G401.6 (cell line): Measurements from ENCODE around the gene ADGRL4.
"Not testable (repeated sequence)": the region's sequence is repeated elsewhere in the genome, so short reads cannot be mapped to it uniquely, and the experiment has no call there.

Experiments used
- FAIRE-seq: peaks from 2 replicates; lab custom pipeline; 2012; peaks lifted over from hg19 to GRCh38; lab: Jason Lieb, UNC

ADGRL4 gene

DNA sequence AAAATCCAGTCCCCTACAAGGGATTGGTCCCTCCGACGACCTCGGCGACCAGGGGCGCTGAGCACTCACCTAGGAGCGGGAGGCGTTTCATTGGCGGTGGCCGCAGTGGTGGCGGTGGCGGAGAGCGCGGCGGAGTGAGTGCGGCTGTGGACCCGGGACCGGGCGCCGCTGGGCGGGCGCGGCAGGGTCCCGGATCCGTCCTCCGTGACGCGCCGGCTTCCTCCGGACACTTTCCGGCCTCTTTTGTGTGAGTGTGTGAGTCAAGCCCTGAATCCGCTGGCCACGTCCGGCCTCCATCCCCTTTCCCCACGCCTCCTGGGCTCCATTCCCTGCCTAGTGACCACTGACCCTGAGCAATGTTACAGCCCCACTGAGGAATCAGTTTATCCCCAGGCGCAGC lies at the start of gene ADGRL4:
TSS of gene ADGRL4 (minus strand) at position 167 of the 400 bp plus-strand sequence. CDS start at position 91, 76 bp downstream.
- FAIRE-seq = no peak

- no peak for FAIRE-seq
Observed at GRCh38 chr1:79055856-79056255, 49.3 kb upstream of the ADGRL4 start.

DNA sequence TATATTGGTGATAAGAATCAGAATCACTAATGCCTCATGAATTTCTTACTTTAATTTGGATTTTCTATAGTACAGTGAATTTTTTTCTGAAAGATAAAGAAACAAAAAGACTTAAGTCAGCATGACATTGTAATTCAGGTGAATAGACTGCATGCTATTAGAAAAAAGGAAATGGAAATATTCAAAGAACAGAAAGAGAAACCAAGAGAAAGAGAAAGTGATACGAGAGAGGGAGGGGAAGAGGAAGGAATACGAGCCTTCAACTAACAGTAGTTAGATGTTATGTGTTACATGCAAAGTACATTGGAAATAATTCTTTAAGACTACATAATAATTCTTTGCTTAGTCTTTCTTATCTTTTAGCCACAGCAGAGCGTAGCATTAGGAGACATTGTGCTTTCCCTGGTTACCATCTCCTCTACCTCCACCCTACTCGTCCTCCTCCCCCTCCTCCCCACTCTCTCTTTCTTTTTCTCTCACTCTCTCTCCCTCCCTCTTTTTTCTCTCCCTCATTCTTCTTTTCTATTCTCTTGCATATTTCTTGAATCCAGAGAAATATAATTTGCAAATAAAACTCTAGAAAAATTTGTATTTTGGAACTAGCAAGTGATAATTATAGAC lies 46.4 kb upstream of the ADGRL4 start:
- no peak for FAIRE-seq

GRCh38 chr1:79044974-79045650 lies 38.6 kb upstream of the ADGRL4 start:
- FAIRE-seq = no peak

DNA sequence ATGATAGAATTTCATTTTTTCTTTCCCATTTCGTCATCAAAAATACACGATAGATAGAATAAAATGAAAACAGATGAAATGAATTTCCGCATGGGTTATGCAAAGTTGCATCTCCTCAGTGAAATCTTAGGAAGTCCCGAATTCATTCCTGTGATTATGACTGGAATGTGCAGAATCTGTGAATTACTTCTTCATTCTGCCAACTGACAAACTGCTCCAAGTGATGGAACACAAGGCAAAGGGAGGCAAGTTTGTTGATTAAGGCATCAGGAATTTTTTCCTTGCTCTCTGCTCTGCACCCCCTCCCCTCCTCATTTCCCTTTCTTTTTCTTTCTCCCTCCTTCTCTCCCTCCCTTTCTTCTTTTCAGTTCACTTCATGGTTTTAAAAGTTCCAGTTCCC lies 37.0 kb upstream of the ADGRL4 start:
- no peak for FAIRE-seq

DNA sequence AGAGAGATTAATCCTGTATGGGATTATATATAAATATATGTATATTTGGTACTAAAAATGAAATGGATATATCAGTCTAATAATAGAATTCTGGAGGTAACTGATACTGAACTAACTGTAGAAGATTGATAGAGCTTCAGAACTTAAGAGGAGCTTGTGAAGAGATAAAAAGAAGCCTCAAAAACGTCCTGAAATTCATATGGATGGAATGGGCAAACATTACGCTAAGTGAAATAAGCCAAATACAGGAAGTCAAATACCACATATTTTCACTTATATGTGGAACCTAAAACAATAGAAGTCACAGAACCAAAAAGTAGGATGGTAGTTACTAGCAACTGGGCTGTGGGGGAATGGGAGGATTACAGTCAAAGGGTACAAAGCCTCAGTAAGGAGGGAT lies 36.0 kb upstream of the ADGRL4 start:
- FAIRE-seq = no peak

DNA sequence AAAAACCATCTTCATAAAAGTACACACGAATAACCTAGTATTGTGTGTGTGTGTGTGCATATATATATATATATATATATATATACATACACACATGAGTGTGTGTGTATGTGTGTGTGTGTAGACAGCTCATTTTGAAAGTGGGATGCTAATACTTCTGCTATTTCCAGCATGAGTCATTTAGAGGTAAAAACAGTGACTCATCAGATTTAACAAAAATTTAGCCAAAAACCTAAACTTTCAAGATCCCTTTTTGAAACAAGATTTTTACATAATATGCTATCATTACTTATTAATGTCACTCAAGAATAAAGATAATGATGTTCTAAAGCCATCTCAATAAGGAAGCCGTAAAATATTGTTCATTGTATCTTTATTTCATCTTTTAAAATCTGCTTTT lies 35.6 kb upstream of the ADGRL4 start:
- FAIRE-seq = no peak

DNA sequence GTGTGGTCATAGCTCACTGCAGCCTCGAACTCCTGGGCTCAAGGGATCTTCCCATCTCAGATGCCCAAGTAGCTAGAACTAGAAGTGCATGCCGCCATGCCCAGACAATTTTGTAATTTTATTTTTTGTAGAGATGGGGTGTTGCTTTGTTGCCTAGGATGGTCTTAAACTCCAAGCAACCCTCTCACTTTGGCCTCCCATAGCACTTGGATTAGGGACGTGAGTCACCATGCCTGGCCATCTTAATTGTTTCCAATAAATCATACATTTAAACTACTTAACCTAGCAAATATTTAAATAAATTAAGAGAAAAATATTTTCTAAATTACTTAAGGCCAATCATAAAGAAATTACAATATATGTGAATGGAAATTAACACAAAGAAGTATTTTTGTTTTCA lies 35.1 kb upstream of the ADGRL4 start:
- no peak for FAIRE-seq

- no peak for FAIRE-seq
Observed at GRCh38 chr1:79040424-79041082, 34.0 kb upstream of the ADGRL4 start.

DNA sequence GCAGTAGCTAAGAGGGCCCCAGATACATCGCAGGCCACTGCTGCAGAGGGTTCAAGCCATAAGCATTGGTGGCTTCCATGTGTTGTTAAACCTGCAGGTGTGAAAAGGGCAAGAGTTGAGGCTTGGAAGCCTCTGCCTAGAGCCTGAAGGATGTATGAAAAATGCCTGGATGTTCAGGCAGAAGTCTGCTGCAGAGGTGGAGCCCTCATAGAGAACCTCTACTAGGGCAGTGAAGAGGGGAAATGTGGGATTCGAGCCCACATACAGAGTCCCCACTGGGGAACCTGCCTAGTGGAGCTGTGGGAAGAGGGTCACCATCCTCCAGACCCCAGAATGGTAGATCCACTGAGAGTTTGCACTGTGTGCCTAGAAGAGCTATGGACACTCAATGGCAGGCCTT lies 30.6 kb upstream of the ADGRL4 start:
- FAIRE-seq = no peak

GRCh38 chr1:79012500-79012899 lies 6.0 kb upstream of the ADGRL4 start:
- no peak for FAIRE-seq

DNA sequence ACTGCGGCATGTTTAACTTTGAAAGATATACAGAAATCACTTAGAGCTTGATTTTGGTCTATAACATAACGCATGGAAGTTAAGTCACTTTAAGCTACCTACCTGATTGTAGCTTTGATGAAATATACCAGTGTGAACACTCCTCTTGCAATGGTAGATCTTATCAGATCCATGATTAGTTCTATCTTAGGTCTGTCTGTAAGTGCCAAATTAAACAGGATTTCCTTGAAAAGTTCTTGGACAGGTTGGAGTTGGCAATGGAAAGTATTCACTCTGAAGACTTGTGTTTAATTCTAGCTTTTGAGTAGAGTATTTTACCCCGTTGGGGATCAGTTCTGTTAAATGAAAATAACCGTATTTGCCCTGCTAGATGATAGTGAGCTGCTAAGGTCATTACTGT lies 4.1 kb upstream of the ADGRL4 start:
- FAIRE-seq = no peak

DNA sequence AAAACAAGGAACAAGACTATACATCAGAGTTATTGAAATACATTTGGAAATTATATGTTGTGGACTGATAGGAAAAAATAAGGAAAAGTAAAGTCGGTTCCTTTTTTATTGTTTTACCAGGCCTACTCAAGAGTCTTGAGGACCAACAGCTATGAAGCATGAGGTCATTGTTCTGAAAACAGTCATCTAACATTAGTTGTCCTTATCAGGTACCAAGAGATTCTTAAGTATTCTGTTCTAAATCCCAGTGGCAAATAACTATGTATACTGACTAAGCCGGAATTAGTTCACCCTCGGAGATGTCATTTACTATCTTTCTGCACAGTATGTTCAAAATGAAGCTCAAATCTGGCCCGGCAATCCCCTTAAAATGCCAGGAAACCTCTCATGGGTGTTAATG lies 585 bp downstream of the ADGRL4 start:
- FAIRE-seq = no peak

DNA sequence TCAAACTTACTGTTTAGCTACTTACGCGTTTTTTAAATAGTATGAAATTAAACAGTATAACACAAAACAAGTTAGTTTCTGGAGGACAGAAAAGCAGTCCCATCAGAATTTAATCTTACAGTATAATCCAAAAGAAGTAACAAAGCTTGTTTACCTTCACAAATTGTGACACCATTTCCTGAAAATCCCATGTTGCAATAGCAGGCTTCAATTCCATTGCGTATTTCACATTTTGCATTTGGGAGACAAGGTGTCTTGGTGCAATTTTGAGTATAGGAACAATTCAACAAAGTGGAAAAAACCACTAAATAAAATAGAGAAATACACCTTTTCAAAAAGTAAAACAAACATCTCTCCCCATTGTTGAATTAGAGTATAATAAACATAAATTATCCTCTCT lies 1.6 kb downstream of the ADGRL4 start:
- FAIRE-seq = no peak

DNA sequence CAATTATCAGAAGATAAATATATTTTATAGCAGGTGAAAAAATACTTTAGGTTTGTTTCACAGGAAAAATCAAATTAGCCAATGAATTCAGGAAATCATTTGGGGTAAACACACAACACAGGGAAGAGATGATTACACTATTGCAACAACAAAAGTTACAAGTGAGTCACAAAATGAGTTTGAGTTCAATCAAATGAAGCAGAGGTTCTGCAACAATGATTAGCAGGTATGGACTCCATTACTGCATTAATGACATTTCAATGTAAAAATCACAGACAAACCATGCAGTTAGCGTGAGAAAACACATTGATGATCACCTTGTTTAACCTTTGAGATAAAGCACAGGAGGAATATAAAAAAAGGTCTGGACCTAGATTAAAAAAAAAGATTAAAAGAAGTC lies 9.7 kb downstream of the ADGRL4 start:
- no peak for FAIRE-seq

DNA sequence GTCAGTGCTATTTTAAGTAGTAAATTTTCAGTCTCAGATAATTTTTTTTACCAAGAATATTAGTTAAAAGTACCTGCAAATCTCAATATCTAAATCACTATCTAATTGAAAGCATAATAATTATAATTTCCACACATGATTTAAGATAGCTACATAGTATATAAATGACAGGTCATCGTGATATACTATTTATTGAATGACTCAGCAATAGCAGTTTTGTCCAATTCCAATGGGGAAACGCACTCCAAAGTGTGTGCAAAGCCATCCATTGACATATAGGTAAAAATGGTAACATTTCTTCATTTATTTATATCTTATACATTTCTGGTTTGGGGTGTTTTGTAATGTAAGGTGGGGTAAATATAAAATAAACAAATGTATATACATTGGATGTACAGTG lies 19.5 kb downstream of the ADGRL4 start:
- FAIRE-seq = no peak

DNA sequence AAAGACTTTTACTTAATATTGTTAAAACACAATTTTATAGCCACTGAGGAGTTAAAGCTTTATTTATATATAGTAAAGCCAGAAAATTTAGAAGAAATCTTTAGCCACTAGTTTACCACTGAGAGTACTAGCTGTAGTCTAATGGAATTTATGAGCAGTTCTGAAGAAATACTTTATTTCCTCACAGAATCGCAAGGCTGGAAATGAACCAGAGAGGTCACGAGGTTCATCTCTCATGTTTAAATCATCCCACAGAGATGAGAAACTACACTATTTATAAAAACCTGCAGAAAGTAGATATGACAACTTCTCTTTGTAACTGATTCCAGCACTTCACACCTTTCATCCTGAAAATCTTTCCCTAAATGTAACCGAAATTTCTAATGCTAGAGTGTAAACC lies 26.0 kb downstream of the ADGRL4 start:
- FAIRE-seq = no peak

DNA sequence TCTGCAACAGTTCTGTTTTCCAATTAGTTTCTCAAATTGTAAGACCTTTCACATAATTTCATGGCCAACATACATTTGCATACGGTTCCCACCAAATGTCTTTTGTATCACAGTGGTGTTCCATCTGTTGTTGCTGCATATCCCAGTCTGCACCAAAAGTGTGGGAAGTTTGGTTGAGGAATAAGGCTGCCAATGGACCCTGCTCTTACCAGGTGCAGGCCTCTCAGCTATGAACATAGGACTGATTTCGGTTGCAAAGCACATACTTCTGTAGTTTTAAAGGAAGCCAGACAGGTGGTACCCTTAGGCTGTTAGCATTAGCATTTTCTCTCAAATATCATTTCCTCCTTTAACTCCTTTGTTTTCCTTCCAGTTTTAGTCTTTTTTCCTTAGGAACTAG lies 33.8 kb downstream of the ADGRL4 start:
- FAIRE-seq = no peak

GRCh38 chr1:78967091-78967490 lies 39.4 kb downstream of the ADGRL4 start:
- not testable (repeated sequence) for FAIRE-seq

GRCh38 chr1:78958711-78959110 lies 47.8 kb downstream of the ADGRL4 start:
- no peak for FAIRE-seq

GRCh38 chr1:78950826-78951225 lies 55.7 kb downstream of the ADGRL4 start:
- no peak for FAIRE-seq

- FAIRE-seq = no peak
Observed at GRCh38 chr1:78949227-78949626, 57.3 kb downstream of the ADGRL4 start.

DNA sequence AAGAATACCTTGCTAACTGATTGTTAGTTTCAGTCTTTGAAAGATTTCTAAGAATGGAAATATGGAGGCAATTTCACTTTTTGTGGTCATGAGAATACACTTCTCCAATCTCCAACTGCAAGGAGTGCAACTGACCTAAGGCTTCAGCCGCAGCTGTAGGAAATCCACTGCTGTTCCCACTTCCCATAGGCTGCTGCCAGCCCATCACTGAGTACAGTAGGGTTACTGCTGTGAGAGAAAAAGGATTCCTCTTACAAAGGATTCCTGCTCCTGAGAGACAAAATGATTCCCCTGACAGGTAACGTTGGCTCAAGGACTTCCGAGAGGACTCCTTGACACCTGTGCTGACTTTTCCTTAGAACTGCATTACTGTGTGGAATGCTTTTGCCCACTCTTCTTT lies 87.4 kb downstream of the ADGRL4 start:
- FAIRE-seq = no peak

DNA sequence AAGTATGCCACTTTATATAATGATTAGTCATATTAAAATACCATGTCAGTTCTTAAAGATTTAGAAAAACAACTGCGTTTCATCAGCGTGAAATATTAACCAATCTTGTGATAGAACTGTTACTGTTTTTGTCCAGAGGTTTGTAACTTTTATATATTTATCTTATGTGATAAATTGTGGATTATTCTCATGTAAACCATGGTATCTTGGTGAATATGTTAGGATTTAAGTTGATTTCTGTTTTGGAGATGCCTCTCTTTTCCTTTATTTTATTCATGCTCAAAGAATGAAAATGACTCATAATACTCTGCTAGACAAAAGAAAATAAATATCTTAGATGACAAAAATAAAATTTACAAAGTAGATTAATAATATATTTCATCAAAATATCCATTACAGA lies 88.4 kb downstream of the ADGRL4 start:
- no peak for FAIRE-seq
